H54 (cell line): ENCODE data around the gene SUMO4.

ENCODE experiments used
- DNase-seq: peaks from one replicate; pipeline ENCODE4 v3.0.0; 2011; ENCODE audit warnings: low spot score, mixed read lengths; ENCODE audit not compliant: insufficient read length
- FAIRE-seq: peaks from 3 replicates; lab custom pipeline; 2011; peaks lifted over from hg19 to GRCh38; lab: Jason Lieb, UNC
- POLR2A ChIP-seq: IDR thresholded peaks from 2 replicates; pipeline ENCODE4 v1.6.1; 2011; ENCODE audit warnings: low read depth, mild to moderate bottlenecking, low read length

Gene SUMO4

GRCh38 chr6:149400050-149400449, at the start of gene SUMO4:
Gene SUMO4 (plus strand): TSS chr6:149400262. CDS start chr6:149400392, 130 bp downstream.
- DNase-seq (no peak), FAIRE-seq (no peak)
- TF ChIP-seq POLR2A, result no peak

- TF ChIP-seq POLR2A, result no peak
- FAIRE-seq (no peak), DNase-seq (no peak)
These were observed 46.1 kb upstream of the SUMO4 start for GRCh38 chr6:149354009-149354408.

- no peak for DNase-seq
- TF ChIP-seq POLR2A, result no peak
- FAIRE-seq, result no peak
These were observed 43.8 kb upstream of the SUMO4 start for GRCh38 chr6:149356081-149356750.

GRCh38 chr6:149357726-149358538, 42.1 kb upstream of the SUMO4 start:
- no peak for TF ChIP-seq POLR2A
- FAIRE-seq (no peak), DNase-seq (no peak)

- TF ChIP-seq POLR2A, result no peak
- FAIRE-seq, result no peak
- no peak for DNase-seq
These were observed 40.6 kb upstream of the SUMO4 start for GRCh38 chr6:149359440-149359839.

GRCh38 chr6:149360536-149360935, 39.5 kb upstream of the SUMO4 start:
- DNase-seq (no peak), FAIRE-seq (no peak)
- TF ChIP-seq POLR2A, result no peak

- FAIRE-seq, result no peak
- no peak for DNase-seq
- TF ChIP-seq POLR2A, result no peak
These were observed 37.8 kb upstream of the SUMO4 start for GRCh38 chr6:149362289-149362688.

GRCh38 chr6:149363154-149363553, 36.9 kb upstream of the SUMO4 start:
- FAIRE-seq, result no peak
- no peak for TF ChIP-seq POLR2A
- no peak for DNase-seq

- FAIRE-seq (no peak), DNase-seq (no peak)
- TF ChIP-seq POLR2A, result no peak
These were observed 35.5 kb upstream of the SUMO4 start for GRCh38 chr6:149364557-149364956.

GRCh38 chr6:149365197-149365596, 34.9 kb upstream of the SUMO4 start:
- no peak for TF ChIP-seq POLR2A
- DNase-seq (no peak), FAIRE-seq (no peak)

GRCh38 chr6:149366267-149366921, 33.7 kb upstream of the SUMO4 start:
- TF ChIP-seq POLR2A, result no peak
- FAIRE-seq (no peak), DNase-seq (no peak)

- DNase-seq (no peak), FAIRE-seq (no peak)
- no peak for TF ChIP-seq POLR2A
These were observed 32.0 kb upstream of the SUMO4 start for GRCh38 chr6:149368065-149368464.

- DNase-seq (no peak), FAIRE-seq (no peak)
- no peak for TF ChIP-seq POLR2A
These were observed 28.9 kb upstream of the SUMO4 start for GRCh38 chr6:149371154-149371553.

GRCh38 chr6:149372062-149372461, 28.0 kb upstream of the SUMO4 start:
- FAIRE-seq (no peak), DNase-seq (no peak)
- TF ChIP-seq POLR2A, result no peak
